Measurements from ENCODE around the gene HOMER3. TPM values are rescaled to one million over a fixed set of nuclear protein-coding genes. Genes with fewer than 3 reads are reported as not detected.

The HOMER3 gene
- total and polyA plus RNA-seq, 2 experiments from 2014 or later: 64.6 to 107 TPM

GRCh38 chr19:18894254-18895037 is 46.6 kb downstream of the HOMER3 start:
- in situ Hi-C loops (cut with MboI): no loop called here
- Histone ChIP-seq H3K4me3 (peak overlapping the region; percentile 64), H3K79me2 (ENCODE audit: insufficient read depth) (no peaks in the 10 kb centered on the region)

GRCh38 chr19:18893587-18894253 is 47.3 kb downstream of the HOMER3 start:
- DNase-seq: no peak
- WGBS, 2 experiments (ENCODE audit: low coverage in 1 of 2, low lambda C conversion rate in 2 of 2, missing lambda C conversion rate in 2 of 2): 70 to 75% methylated on average over 6 to 18 of the region's 18 CpGs
- H3K36me3 ChIP-seq (ENCODE audit: low read depth): no peaks in the 10 kb centered on the region
- in situ Hi-C loops (cut with MboI): no loop called here
- no peaks in the 10 kb centered on the region for H4K20me1 ChIP-seq (ENCODE audit: insufficient read depth)
- no peaks in the 10 kb centered on the region for H3K27me3 ChIP-seq (replicated peaks; ENCODE audit: insufficient read depth)
- no peaks in the 10 kb centered on the region for H3K4me1 ChIP-seq (ENCODE audit: insufficient read depth)
- TF ChIP-seq EZH2phosphoT487 (IDR thresholded peaks at IDR 0.05; ENCODE audit: insufficient read depth, low read depth) (no peak), EZH2 (IDR thresholded peaks at IDR 0.05; ENCODE audit: insufficient read depth, poor library complexity, severe bottlenecking) (no peak)
- H3K9me2 ChIP-seq (ENCODE audit: insufficient read depth): no peaks in the 10 kb centered on the region
- no peak overlapping the region for H3K9ac ChIP-seq
- no peak overlapping the region for H3K4me2 ChIP-seq (ENCODE audit: unreplicated experiment)
- no peak overlapping the region for H3K27ac ChIP-seq
- H3K79me2 ChIP-seq (ENCODE audit: insufficient read depth): no peaks in the 10 kb centered on the region
- no peak overlapping the region for H2AFZ ChIP-seq
- no peaks in the 10 kb centered on the region for H3F3A ChIP-seq (ENCODE audit: insufficient read depth)
- no peak overlapping the region for H3K4me3 ChIP-seq
- H3K9me3 ChIP-seq (ENCODE audit: low read depth): no peaks in the 10 kb centered on the region

More at GRCh38 chr19:18894254-18895037, 46.6 kb downstream of the HOMER3 start:
- 4% methylated on average over 21 to 27 of the region's 28 CpGs for WGBS, 2 experiments (ENCODE audit: low coverage in 1 of 2, low lambda C conversion rate in 2 of 2, missing lambda C conversion rate in 2 of 2)
- H3K4me1 ChIP-seq (ENCODE audit: insufficient read depth): no peaks in the 10 kb centered on the region
- H3K9ac ChIP-seq: no peak overlapping the region
- H3K9me2 ChIP-seq (ENCODE audit: insufficient read depth): no peaks in the 10 kb centered on the region
- H3K36me3 ChIP-seq (ENCODE audit: low read depth): no peaks in the 10 kb centered on the region
- H3K4me2 ChIP-seq (ENCODE audit: unreplicated experiment): peak overlapping the region; percentile 58
- peak; percentile 44 for DNase-seq
- H3F3A ChIP-seq (ENCODE audit: insufficient read depth): no peaks in the 10 kb centered on the region
- no peaks in the 10 kb centered on the region for H3K27me3 ChIP-seq (replicated peaks; ENCODE audit: insufficient read depth)
- H4K20me1 ChIP-seq (ENCODE audit: insufficient read depth): no peaks in the 10 kb centered on the region
- H3K27ac ChIP-seq: no peak overlapping the region
- H3K9me3 ChIP-seq (ENCODE audit: low read depth): no peaks in the 10 kb centered on the region
- no peak for TF ChIP-seq EZH2phosphoT487 (IDR thresholded peaks at IDR 0.05; ENCODE audit: insufficient read depth, low read depth)
- no peak for TF ChIP-seq EZH2 (IDR thresholded peaks at IDR 0.05; ENCODE audit: insufficient read depth, poor library complexity, severe bottlenecking)
- no peak overlapping the region for H2AFZ ChIP-seq

GRCh38 chr19:18889949-18890745 is 50.9 kb downstream of the HOMER3 start:
- Histone ChIP-seq H3K9ac (no peak overlapping the region), H3K27ac (no peak overlapping the region), H3F3A (ENCODE audit: insufficient read depth) (no peaks in the 10 kb centered on the region), H3K4me2 (ENCODE audit: unreplicated experiment) (no peak overlapping the region), H3K4me3 (no peak overlapping the region), H3K79me2 (ENCODE audit: insufficient read depth) (no peaks in the 10 kb centered on the region), H3K27me3 (replicated peaks; ENCODE audit: insufficient read depth) (no peaks in the 10 kb centered on the region), H3K9me2 (ENCODE audit: insufficient read depth) (no peaks in the 10 kb centered on the region), H4K20me1 (ENCODE audit: insufficient read depth) (no peaks in the 10 kb centered on the region), H3K9me3 (ENCODE audit: low read depth) (no peaks in the 10 kb centered on the region), H3K4me1 (ENCODE audit: insufficient read depth) (no peaks in the 10 kb centered on the region), H3K36me3 (ENCODE audit: low read depth) (no peaks in the 10 kb centered on the region), H2AFZ (no peak overlapping the region)
- no peak for TF ChIP-seq EZH2phosphoT487 (IDR thresholded peaks at IDR 0.05; ENCODE audit: insufficient read depth, low read depth)
- no peak for TF ChIP-seq EZH2 (IDR thresholded peaks at IDR 0.05; ENCODE audit: insufficient read depth, poor library complexity, severe bottlenecking)
- 55% methylated on average over 10 of the region's 10 CpGs for WGBS, 2 experiments (ENCODE audit: low coverage in 1 of 2, low lambda C conversion rate in 2 of 2, missing lambda C conversion rate in 2 of 2)
- in situ Hi-C loops (cut with MboI): no loop called here
- DNase-seq: no peak

GRCh38 chr19:18886972-18887371 is 54.0 kb downstream of the HOMER3 start:
- H4K20me1 ChIP-seq (ENCODE audit: insufficient read depth): no peaks in the 10 kb centered on the region
- H3K4me2 ChIP-seq (ENCODE audit: unreplicated experiment): no peak overlapping the region
- no peak overlapping the region for H3K27ac ChIP-seq
- DNase-seq: no peak
- H3K9ac ChIP-seq: no peak overlapping the region
- in situ Hi-C loops (cut with MboI): no loop called here
- H3K4me1 ChIP-seq (ENCODE audit: insufficient read depth): no peaks in the 10 kb centered on the region
- H3K9me2 ChIP-seq (ENCODE audit: insufficient read depth): no peaks in the 10 kb centered on the region
- H3K27me3 ChIP-seq (replicated peaks; ENCODE audit: insufficient read depth): no peaks in the 10 kb centered on the region
- no peak overlapping the region for H3K4me3 ChIP-seq
- no peaks in the 10 kb centered on the region for H3K9me3 ChIP-seq (ENCODE audit: low read depth)
- H3K36me3 ChIP-seq (ENCODE audit: low read depth): no peaks in the 10 kb centered on the region
- H3K79me2 ChIP-seq (ENCODE audit: insufficient read depth): no peaks in the 10 kb centered on the region
- WGBS, 2 experiments (ENCODE audit: low coverage in 1 of 2, low lambda C conversion rate in 2 of 2, missing lambda C conversion rate in 2 of 2): 54 to 55% methylated on average over 4 of the region's 4 CpGs
- H2AFZ ChIP-seq: no peak overlapping the region
- TF ChIP-seq EZH2phosphoT487 (IDR thresholded peaks at IDR 0.05; ENCODE audit: insufficient read depth, low read depth): no peak
- no peak for TF ChIP-seq EZH2 (IDR thresholded peaks at IDR 0.05; ENCODE audit: insufficient read depth, poor library complexity, severe bottlenecking)
- no peaks in the 10 kb centered on the region for H3F3A ChIP-seq (ENCODE audit: insufficient read depth)
